ENCODE measurements around the gene ADCK2.

Gene ADCK2

GRCh38 chr7:140672382-140673062 is at the start of gene ADCK2:
Gene ADCK2, plus strand, starts transcription at chr7:140672945. Its CDS starts 386 bp downstream, at chr7:140673331.
- DNase-seq = peak; percentile 85

- DNase-seq = peak; percentile 24
Observed at GRCh38 chr7:140623980-140624379, 48.8 kb upstream of the ADCK2 start.

- peak; percentile 56 for DNase-seq
Observed at GRCh38 chr7:140624392-140625191, 48.2 kb upstream of the ADCK2 start.

GRCh38 chr7:140625192-140625558 is 47.6 kb upstream of the ADCK2 start:
- peak; percentile 9 for DNase-seq

- DNase-seq = peak; percentile 33
Observed at GRCh38 chr7:140625908-140626868, 46.6 kb upstream of the ADCK2 start.

- DNase-seq = no peak
Observed at GRCh38 chr7:140631021-140631420, 41.7 kb upstream of the ADCK2 start.

GRCh38 chr7:140631602-140632001 is 41.1 kb upstream of the ADCK2 start:
- no peak for DNase-seq

- no peak for DNase-seq
Observed at GRCh38 chr7:140635345-140635744, 37.4 kb upstream of the ADCK2 start.

GRCh38 chr7:140635816-140636215 is 36.9 kb upstream of the ADCK2 start:
- DNase-seq = no peak

GRCh38 chr7:140637400-140637799 is 35.3 kb upstream of the ADCK2 start:
- DNase-seq = no peak

GRCh38 chr7:140638173-140638791 is 34.5 kb upstream of the ADCK2 start:
- no peak for DNase-seq

- DNase-seq = no peak
Observed at GRCh38 chr7:140639366-140640053, 33.2 kb upstream of the ADCK2 start.

- peak; percentile 59 for DNase-seq
Observed at GRCh38 chr7:140640060-140640637, 32.6 kb upstream of the ADCK2 start.

- peak; percentile 61 for DNase-seq
Observed at GRCh38 chr7:140640727-140641523, 31.8 kb upstream of the ADCK2 start, which contains the start of gene DENND2A. Gene DENND2A, minus strand, starts transcription at chr7:140640813. Its CDS starts 38,416 bp downstream, at chr7:140602397.

GRCh38 chr7:140641524-140642195 is 31.1 kb upstream of the ADCK2 start:
- DNase-seq = peak; percentile 53

GRCh38 chr7:140643416-140643815 is 29.3 kb upstream of the ADCK2 start:
- DNase-seq = peak; percentile 37

- DNase-seq = peak; percentile 41
Observed at GRCh38 chr7:140644761-140645160, 28.0 kb upstream of the ADCK2 start.

GRCh38 chr7:140645166-140645900 is 27.4 kb upstream of the ADCK2 start:
- peak; percentile 53 for DNase-seq

- DNase-seq = peak; percentile 73
Observed at GRCh38 chr7:140646931-140647647, 25.7 kb upstream of the ADCK2 start.
